ENCODE measurements around the gene VCAN.

VCAN gene

DNA sequence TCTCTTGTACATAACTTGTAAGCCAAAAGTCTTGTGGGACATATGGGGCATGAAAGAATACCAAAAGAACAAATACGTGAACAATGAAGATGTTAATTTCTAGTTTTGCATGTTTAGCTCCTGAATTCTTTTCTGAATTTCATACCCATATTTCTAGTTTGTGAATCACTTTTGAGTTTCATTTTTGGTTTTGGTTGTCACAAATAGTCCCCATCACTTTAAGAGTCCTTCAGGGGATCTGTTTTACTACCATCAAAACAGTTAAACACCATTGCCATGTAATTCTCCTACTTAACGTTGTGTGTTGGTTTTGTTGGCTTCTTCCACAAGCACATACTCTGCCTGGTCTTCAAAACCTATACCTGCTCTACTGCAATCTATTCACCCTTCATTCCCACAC is 27.0 kb downstream of the VCAN start:
- TF ChIP-seq GATA2 (IDR thresholded peaks at IDR 0.05; ENCODE audit: low read depth, low read length): no peak
- TF ChIP-seq GATA3 (IDR thresholded peaks at IDR 0.05; ENCODE audit: low read depth, low read length): no peak

DNA sequence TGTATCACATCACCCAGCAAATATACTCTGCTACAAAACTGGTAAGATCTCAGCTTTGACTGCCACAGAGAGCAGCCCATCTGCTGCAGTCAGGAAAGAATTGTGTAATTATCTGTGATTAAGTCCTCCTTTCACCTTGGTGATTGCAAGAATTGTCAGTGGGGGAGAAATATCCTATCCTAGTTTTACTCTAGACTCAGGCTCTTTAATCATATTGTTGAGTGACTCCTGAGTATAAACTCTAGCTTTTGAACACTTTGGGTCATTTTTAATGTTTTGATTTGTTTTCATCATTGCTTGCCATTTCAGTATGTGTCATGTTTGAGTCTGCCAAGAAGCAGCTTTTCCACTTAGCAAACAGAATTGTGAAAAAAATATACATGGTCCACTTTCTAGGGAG is 32.1 kb downstream of the VCAN start:
- no peak for TF ChIP-seq GATA2 (IDR thresholded peaks at IDR 0.05; ENCODE audit: low read depth, low read length)
- TF ChIP-seq GATA3 (IDR thresholded peaks at IDR 0.05; ENCODE audit: low read depth, low read length): no peak

DNA sequence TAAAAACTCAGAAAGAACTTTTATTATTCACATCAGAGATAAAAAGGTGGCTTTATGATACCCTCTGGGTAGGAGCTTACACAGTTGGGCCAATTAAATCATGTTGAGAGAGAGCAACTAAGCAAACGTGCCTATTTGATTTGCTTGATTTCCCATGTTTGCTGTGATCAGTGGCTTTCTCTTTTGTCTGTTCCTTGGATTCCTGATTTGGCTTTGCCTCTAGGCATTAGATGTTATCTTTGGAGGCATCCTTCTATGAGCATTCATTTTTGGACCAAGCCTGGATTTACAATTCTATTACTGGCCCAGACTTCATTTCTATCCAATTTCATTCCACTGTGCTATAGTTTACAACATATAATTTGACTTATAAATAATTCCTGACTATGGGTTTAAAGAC is 35.9 kb downstream of the VCAN start:
- TF ChIP-seq GATA2 (IDR thresholded peaks at IDR 0.05; ENCODE audit: low read depth, low read length): peak; percentile 59; the same call in 1 of the 2 replicates
- peak; percentile 45; the same call in 1 of the 2 replicates for TF ChIP-seq GATA3 (IDR thresholded peaks at IDR 0.05; ENCODE audit: low read depth, low read length)

DNA sequence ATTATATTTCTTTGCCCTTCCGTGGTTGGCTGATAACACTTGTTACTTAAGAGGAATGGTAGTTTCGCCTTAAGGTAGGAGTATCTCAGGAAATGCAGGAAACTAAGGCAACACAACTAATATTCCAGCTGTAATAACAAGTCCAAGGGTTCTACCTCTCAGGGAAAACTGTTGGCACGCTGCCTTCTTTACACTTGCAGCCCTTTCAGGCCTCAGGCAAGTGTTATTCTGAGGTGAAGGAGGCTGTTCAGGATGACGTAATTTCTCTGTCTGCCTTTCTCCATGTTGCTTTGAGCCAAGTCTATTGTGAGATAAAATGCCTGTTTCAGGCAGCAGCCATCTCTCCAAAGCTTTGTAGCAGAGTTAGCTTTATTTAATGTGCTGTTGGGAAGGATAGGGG is 38.0 kb downstream of the VCAN start:
- TF ChIP-seq GATA2 (IDR thresholded peaks at IDR 0.05; ENCODE audit: low read depth, low read length) (no peak), GATA3 (IDR thresholded peaks at IDR 0.05; ENCODE audit: low read depth, low read length) (no peak)

DNA sequence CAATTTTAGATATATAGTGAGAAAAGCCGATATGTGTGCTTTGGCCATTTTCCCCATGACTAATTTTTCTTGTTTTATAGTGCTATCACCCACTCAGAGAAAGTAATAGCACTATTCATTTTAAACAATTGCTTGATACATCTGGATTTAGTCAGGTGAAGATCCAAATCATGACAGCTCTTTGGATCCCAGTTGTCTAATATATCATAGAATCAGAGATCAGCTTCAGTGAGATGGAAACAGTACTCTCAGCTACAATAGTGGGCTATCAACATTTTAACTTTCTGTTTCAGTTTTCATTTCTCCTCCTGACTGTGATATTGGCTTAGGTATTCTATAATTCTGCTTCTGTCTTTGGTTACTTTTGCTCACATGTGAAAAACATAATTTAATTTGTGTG is 38.7 kb downstream of the VCAN start:
- no peak for TF ChIP-seq GATA3 (IDR thresholded peaks at IDR 0.05; ENCODE audit: low read depth, low read length)
- TF ChIP-seq GATA2 (IDR thresholded peaks at IDR 0.05; ENCODE audit: low read depth, low read length): no peak

DNA sequence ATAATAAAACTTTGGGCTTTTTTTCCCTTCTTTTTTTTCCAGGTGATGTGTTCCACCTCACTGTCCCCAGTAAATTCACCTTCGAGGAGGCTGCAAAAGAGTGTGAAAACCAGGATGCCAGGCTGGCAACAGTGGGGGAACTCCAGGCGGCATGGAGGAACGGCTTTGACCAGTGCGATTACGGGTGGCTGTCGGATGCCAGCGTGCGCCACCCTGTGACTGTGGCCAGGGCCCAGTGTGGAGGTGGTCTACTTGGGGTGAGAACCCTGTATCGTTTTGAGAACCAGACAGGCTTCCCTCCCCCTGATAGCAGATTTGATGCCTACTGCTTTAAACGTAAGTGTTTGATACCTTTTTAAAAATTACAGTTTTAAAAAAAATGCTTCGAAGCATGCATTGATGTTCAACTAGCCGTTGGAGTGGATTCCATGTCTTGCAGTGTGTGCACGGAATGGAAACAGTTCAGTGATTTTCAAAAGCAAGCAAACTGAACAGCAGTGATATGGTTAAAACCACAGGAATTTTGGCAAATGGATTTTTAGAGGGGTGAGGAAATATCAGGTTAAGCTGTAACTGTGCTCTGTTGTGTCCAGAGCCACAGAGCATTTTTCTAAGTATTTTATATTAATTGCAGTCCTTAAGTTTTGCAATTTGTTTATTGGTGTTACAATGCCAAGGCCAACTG is 40.7 kb downstream of the VCAN start:
- TF ChIP-seq GATA2 (IDR thresholded peaks at IDR 0.05; ENCODE audit: low read depth, low read length): no peak
- no peak for TF ChIP-seq GATA3 (IDR thresholded peaks at IDR 0.05; ENCODE audit: low read depth, low read length)

DNA sequence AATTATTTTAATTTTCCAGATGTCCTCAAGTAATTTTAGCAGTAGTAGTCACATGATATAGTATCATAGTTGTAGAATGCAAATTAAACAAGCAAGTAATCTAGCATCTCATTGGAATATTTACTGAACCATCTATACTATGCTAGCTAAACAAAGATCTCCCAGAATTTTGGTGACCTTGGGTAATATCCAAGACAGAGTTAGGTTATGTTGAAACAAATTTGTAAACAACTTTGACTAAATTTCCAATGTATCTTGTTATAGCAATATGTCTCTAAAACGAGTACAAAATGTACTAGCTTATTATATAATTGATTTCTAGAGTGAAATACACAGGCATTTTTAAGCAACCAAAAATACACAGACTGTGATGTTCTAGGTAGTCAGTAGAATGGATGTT is 41.5 kb downstream of the VCAN start:
- no peak for TF ChIP-seq GATA3 (IDR thresholded peaks at IDR 0.05; ENCODE audit: low read depth, low read length)
- no peak for TF ChIP-seq GATA2 (IDR thresholded peaks at IDR 0.05; ENCODE audit: low read depth, low read length)

DNA sequence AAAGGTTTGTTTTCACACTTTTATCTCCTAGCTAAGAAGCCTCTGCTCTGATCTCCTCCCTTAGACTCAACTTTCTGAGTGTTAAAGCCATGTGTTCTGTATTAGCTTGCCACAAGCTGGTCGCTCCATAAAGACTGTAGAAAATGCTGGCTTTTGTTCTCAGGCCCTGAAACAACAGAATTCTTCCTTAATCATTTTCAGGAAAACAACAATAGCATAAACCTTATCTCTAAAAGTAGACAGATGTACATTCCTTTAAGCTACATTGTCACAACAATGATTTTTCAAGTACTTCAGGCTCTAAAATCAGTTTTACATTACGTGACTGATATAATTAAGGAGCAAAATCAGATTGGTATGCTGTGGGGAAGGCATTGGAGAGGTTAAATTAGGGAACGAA is 41.9 kb downstream of the VCAN start:
- TF ChIP-seq GATA2 (IDR thresholded peaks at IDR 0.05; ENCODE audit: low read depth, low read length): no peak
- no peak for TF ChIP-seq GATA3 (IDR thresholded peaks at IDR 0.05; ENCODE audit: low read depth, low read length)

DNA sequence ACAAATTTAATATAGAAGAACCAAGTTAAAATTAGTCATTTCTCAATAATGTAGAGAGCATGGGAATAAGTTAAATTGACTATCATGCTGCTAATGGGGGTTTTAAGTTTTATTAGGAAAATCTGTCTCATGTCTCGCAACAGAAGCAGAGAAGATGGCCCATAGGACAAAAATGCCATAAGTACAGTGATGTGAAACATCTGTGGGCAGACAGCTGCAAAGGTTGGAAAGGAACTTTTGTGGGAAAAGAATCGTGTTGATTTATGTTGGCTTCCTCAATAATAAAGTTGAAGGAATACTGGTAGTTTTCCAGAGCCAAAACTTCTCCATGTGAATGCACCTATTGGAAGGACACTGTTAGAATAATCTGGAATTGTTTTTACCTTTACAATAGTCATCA is 44.8 kb downstream of the VCAN start:
- TF ChIP-seq GATA2 (IDR thresholded peaks at IDR 0.05; ENCODE audit: low read depth, low read length) (no peak), GATA3 (IDR thresholded peaks at IDR 0.05; ENCODE audit: low read depth, low read length) (no peak)

DNA sequence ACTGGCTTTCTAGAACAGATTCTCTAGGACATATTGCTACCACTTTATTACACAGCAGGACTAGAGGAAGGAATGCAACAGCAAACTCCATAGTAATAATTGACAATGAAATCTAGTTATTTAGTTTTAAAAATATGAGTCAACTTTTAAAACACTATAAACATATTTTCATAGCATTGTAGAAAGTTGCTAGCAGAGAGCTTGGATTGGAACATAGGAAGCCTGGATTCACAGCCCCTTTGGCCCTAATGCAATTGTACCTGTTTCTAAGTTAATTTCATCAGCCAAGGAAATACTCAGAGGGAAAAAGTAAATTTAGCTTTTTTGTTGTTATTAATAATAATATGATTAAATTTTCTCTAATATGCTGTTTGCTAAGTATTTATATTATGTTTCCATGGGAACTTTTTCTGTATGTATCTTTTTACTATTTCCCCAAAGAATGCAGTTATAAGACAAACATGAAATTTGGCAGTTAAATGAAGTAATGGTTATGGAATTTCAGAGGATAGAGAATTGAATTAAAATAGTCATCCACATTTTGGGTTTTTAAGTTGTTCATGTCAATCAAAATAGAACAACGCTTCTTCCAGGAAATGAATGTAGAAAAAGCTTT is 45.6 kb downstream of the VCAN start:
- TF ChIP-seq GATA3 (IDR thresholded peaks at IDR 0.05; ENCODE audit: low read depth, low read length) (no peak), GATA2 (IDR thresholded peaks at IDR 0.05; ENCODE audit: low read depth, low read length) (no peak)

DNA sequence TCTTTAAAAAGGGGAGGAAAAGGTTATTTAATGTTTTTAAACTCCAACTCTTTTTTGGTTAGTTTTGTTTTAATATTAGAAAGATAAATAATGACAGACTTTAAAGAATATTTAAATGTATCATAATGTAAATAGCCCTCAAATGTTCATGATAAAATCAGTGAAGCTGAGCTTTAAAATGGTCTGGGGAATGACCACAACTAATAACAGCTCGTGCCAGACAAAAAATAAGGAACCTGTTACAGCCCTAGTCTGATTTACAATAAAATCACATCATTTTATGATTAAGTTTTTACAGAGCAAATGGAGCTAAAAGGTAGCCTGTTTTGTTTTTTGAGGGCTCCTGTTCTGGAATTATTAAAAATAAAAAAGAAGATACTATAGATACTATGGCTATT is 46.1 kb downstream of the VCAN start:
- TF ChIP-seq GATA3 (IDR thresholded peaks at IDR 0.05; ENCODE audit: low read depth, low read length): 0 out of 2 replicates have a peak, but pooled peaks have one; percentile 23
- no peak for TF ChIP-seq GATA2 (IDR thresholded peaks at IDR 0.05; ENCODE audit: low read depth, low read length)

DNA sequence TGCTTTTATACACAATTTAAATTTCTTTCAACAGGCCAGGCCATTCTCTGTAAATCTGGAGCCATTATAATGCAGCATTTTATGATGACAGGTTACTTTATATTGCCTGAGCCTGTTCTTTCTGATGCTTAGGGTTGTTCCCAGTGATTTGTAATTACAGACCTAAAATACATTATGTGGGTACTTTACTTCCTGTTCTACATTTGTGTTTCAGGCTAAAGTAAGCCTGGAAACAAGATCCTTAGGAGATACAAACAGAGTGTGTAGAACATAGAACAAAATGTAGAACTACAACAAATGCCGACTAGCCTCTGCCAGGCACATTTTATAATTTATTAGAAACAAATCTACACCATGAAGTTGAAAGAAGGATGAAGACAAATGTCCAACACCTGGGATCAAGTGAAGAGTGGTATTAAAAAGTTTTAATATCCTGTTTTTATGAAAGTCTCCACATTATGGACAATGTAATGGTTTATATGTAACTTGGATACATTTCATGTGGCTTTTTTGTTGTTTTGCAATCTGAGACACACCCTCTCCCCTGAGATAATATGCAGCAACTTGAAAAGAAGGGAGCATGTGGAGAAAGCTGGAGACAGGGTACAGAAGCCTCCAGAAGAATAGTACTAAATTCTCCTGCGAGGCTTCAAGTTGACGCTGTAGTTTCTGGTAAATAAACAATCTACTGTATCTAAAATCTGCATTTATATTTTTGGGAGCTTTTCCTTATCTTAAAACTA is 46.9 kb downstream of the VCAN start:
- TF ChIP-seq GATA2 (IDR thresholded peaks at IDR 0.05; ENCODE audit: low read depth, low read length) (no peak), GATA3 (IDR thresholded peaks at IDR 0.05; ENCODE audit: low read depth, low read length) (no peak)

DNA sequence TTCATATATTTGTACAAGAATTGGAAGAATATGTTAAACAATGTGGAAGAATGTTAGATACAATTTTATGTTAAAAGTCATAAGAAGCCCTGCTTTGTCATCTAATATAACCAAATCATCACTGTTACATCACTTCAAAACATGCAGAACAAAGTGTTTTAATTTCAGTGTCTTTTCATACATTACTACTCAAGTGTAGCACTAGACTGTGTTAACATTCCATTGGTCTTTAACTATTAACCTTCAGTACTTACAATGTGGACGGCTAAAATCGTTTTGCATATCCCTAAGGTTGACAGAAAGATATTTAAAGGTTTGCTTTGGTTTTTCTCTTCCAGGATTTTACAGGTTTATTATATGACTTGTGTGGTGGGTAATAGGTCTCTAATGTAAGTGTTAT is 50.9 kb downstream of the VCAN start:
- TF ChIP-seq GATA3 (IDR thresholded peaks at IDR 0.05; ENCODE audit: low read depth, low read length) (no peak), GATA2 (IDR thresholded peaks at IDR 0.05; ENCODE audit: low read depth, low read length) (no peak)

DNA sequence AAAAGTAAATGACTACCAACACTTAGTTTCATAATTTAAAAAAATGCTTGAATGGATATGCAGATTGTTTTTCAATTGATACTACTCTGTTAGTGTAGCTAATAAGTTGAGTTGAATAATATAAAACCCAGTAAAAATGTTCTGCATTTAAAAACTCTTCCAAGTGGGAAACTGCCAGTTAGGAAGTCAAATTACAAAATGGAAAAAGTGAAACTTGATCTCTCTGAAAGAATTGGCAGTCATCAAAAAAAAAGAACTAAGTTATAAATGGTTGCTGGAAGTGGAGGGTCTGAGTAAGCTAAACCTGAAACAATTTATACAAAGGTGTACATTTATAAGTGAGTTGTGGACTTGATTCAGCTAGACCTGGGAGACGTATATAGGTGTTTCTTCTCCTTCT is 52.4 kb downstream of the VCAN start:
- TF ChIP-seq GATA3 (IDR thresholded peaks at IDR 0.05; ENCODE audit: low read depth, low read length): no peak
- TF ChIP-seq GATA2 (IDR thresholded peaks at IDR 0.05; ENCODE audit: low read depth, low read length): no peak

DNA sequence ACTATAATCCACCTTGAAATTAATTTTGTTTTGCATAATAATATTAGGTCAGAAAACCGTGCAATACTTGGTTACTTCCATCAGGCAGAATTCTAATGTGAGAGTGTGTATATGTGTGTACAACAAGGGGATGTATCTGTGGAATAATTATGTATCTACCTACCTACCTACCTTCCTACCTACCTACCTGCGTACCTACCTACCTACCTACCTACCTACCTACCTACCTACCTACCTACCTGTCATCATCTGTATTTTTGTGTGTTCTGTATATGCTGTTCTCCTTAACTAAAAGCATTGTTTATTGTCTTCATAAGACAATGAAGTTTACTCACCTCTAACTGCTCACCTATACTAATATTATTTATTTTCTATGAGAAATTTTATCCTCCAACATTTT is 52.8 kb downstream of the VCAN start:
- TF ChIP-seq GATA2 (IDR thresholded peaks at IDR 0.05; ENCODE audit: low read depth, low read length) (no peak), GATA3 (IDR thresholded peaks at IDR 0.05; ENCODE audit: low read depth, low read length) (no peak)
